HEK293 (cell line): ENCODE data around the gene TCERG1L.

Source experiments
- CTCF ChIA-PET: fragments of 350-600 bp; formaldehyde crosslinking; extraction: SDS; loops from one replicate; lab custom pipeline; 2021; ENCODE audit warnings: antibody characterized with exemption; lab: Yijun Ruan, JAX
- POLR2A ChIA-PET: fragments of 300-600 bp; formaldehyde crosslinking; extraction: SDS; loops from one replicate; lab custom pipeline; 2020; ENCODE audit warnings: antibody characterized with exemption, inconsistent platforms; lab: Yijun Ruan, JAX
- H3K27ac ChIP-seq: fragments of 200-500 bp; sonication (Bioruptor generic); 2 replicates; pipeline ENCODE4 v1.5.1; 2014; ENCODE audit warnings: low read depth, low read length, control low read depth, inconsistent platforms; ENCODE audit errors: extremely low read depth
- H3K36me3 ChIP-seq, 2 experiments: fragments of 200-500 bp in 1 of 2; sonication (Bioruptor generic) in 1 of 2; 1 replicate in 1 of 2; 2 replicates in 1 of 2; pipeline ENCODE4 v1.5.1; 2014 to 2017; ENCODE audit warnings: inconsistent platforms in 2 of 2, low read length in 2 of 2; ENCODE audit not compliant: control insufficient read depth in 2 of 2, insufficient read depth in 1 of 2
- H3K4me1 ChIP-seq: fragments of 200-500 bp; sonication (Bioruptor generic); 2 replicates; pipeline ENCODE4 v1.5.1; 2014; ENCODE audit warnings: mild to moderate bottlenecking, low read length, inconsistent platforms; ENCODE audit not compliant: control insufficient read depth, insufficient read depth
- H3K4me3 ChIP-seq: 2 replicates; pipeline ENCODE4 v1.5.1; 2011; ENCODE audit warnings: low read depth, mild to moderate bottlenecking, control low read depth, low read length, moderate library complexity
- H3K9me3 ChIP-seq: fragments of 200-500 bp; sonication (Bioruptor generic); 2 replicates; pipeline ENCODE4 v1.5.1; 2014; ENCODE audit warnings: low read depth, low read length, inconsistent platforms; ENCODE audit not compliant: control insufficient read depth, insufficient read depth
- GLIS1 ChIP-seq: fragments of 450-650 bp; formaldehyde crosslinking; IDR thresholded peaks from 2 replicates; pipeline ENCODE4 v1.5.1; 2016; ENCODE audit warnings: missing biosample characterization, missing genetic modification characterization
- HOXD13 ChIP-seq: sonication (generic); formaldehyde crosslinking; IDR thresholded peaks from 2 replicates; pipeline ENCODE4 v1.8.0; 2022; ENCODE audit warnings: missing genetic modification reagents, borderline replicate concordance
- KLF1 ChIP-seq: fragments of 450-650 bp; formaldehyde crosslinking; IDR thresholded peaks from 2 replicates; pipeline ENCODE4 v1.5.1; 2016; ENCODE audit warnings: missing biosample characterization, missing genetic modification characterization
- KLF10 ChIP-seq: fragments of 450-650 bp; IDR thresholded peaks from 2 replicates; pipeline ENCODE4 v1.5.1; 2018; ENCODE audit warnings: missing biosample characterization, mild to moderate bottlenecking, missing genetic modification characterization
- KLF8 ChIP-seq: fragments of 450-650 bp; formaldehyde crosslinking; IDR thresholded peaks from 2 replicates; pipeline ENCODE4 v1.5.1; 2016; ENCODE audit warnings: missing biosample characterization, missing genetic modification characterization
- MEIS1 ChIP-seq: sonication (generic); formaldehyde crosslinking; IDR thresholded peaks from 2 replicates; pipeline ENCODE4 v1.8.1; 2022; ENCODE audit warnings: missing genetic modification reagents, mild to moderate bottlenecking, borderline replicate concordance
- PRDM1 ChIP-seq: fragments of 450-650 bp; formaldehyde crosslinking; IDR thresholded peaks from 2 replicates; pipeline ENCODE4; 2016; ENCODE audit warnings: missing biosample characterization, missing genetic modification characterization
- SP7 ChIP-seq: fragments of 450-650 bp; formaldehyde crosslinking; IDR thresholded peaks from 2 replicates; pipeline ENCODE4 v1.5.1; 2016; ENCODE audit warnings: missing biosample characterization, missing genetic modification characterization
- TCF7L2 ChIP-seq: IDR thresholded peaks from 2 replicates; pipeline ENCODE4 v1.6.1; 2011; ENCODE audit warnings: low read depth, mild to moderate bottlenecking, inconsistent platforms, low read length, moderate library complexity, borderline replicate concordance
- ZNF157 ChIP-seq: fragments of 450-650 bp; formaldehyde crosslinking; IDR thresholded peaks from 2 replicates; pipeline ENCODE4 v1.5.1; 2016; ENCODE audit warnings: missing biosample characterization, missing genetic modification characterization
- ZNF248 ChIP-seq: fragments of 450-650 bp; formaldehyde crosslinking; IDR thresholded peaks from 2 replicates; pipeline ENCODE4 v1.5.1; 2017; ENCODE audit warnings: missing biosample characterization, missing genetic modification characterization
- ZNF266 ChIP-seq: fragments of 450-650 bp; formaldehyde crosslinking; IDR thresholded peaks from 2 replicates; pipeline ENCODE4 v1.5.1; 2016; ENCODE audit warnings: missing biosample characterization, missing genetic modification characterization, low read depth
- ZNF274 ChIP-seq, 2 experiments: fragments of 200-500 bp in 1 of 2; fragments of 450-650 bp in 1 of 2; sonication (Bioruptor generic) in 1 of 2; formaldehyde crosslinking in 1 of 2; IDR thresholded peaks; 2 replicates each; pipeline versions ENCODE4 v1.5.1 to v1.6.1; 2014 to 2016; ENCODE audit warnings: borderline replicate concordance in 1 of 2, inconsistent platforms in 1 of 2, low read length in 1 of 2, missing biosample characterization in 1 of 2, missing genetic modification characterization in 1 of 2
- ZNF391 ChIP-seq: fragments of 450-650 bp; formaldehyde crosslinking; IDR thresholded peaks from 2 replicates; pipeline ENCODE4 v1.5.1; 2016; ENCODE audit warnings: low read depth, missing biosample characterization, missing genetic modification characterization, borderline replicate concordance
- ZNF404 ChIP-seq: fragments of 450-650 bp; formaldehyde crosslinking; IDR thresholded peaks from 2 replicates; pipeline ENCODE4 v1.5.1; 2017; ENCODE audit warnings: missing biosample characterization, missing genetic modification characterization
- ZNF521 ChIP-seq: fragments of 450-650 bp; formaldehyde crosslinking; IDR thresholded peaks from 2 replicates; pipeline ENCODE4 v1.5.1; 2017; ENCODE audit warnings: missing biosample characterization, mild to moderate bottlenecking, missing genetic modification characterization
- ZNF585B ChIP-seq: fragments of 450-650 bp; formaldehyde crosslinking; IDR thresholded peaks from 2 replicates; pipeline ENCODE4 v1.5.1; 2016; ENCODE audit warnings: missing biosample characterization, missing genetic modification characterization
- ZNF645 ChIP-seq: fragments of 450-650 bp; formaldehyde crosslinking; IDR thresholded peaks from 2 replicates; pipeline ENCODE4; 2016; ENCODE audit warnings: missing biosample characterization, missing genetic modification characterization
- ZNF791 ChIP-seq: fragments of 450-650 bp; formaldehyde crosslinking; IDR thresholded peaks from 2 replicates; pipeline ENCODE4 v1.5.1; 2016; ENCODE audit warnings: missing biosample characterization, missing genetic modification characterization
- ZNF837 ChIP-seq: fragments of 450-650 bp; formaldehyde crosslinking; IDR thresholded peaks from 2 replicates; pipeline ENCODE4 v1.5.1; 2016; ENCODE audit warnings: missing biosample characterization, missing genetic modification characterization
- ZXDB ChIP-seq: fragments of 450-650 bp; formaldehyde crosslinking; IDR thresholded peaks from 2 replicates; pipeline ENCODE4 v1.5.1; 2016; ENCODE audit warnings: missing biosample characterization, missing genetic modification characterization
- TF ChIP-seq, protein P1 (sequence below): fragments of 450-650 bp; formaldehyde crosslinking; IDR thresholded peaks from 2 replicates; pipeline ENCODE4 v1.5.1; 2017; ENCODE audit warnings: missing biosample characterization, missing genetic modification characterization
- TF ChIP-seq, protein P2 (sequence below): fragments of 450-650 bp; IDR thresholded peaks from 2 replicates; pipeline ENCODE4 v1.5.1; 2018; ENCODE audit warnings: missing biosample characterization, mild to moderate bottlenecking, missing genetic modification characterization
- TF ChIP-seq, protein P3 (sequence below): fragments of 450-650 bp; formaldehyde crosslinking; IDR thresholded peaks from 2 replicates; pipeline ENCODE4 v1.5.1; 2016; ENCODE audit warnings: missing biosample characterization, missing genetic modification characterization

Gene TCERG1L

DNA sequence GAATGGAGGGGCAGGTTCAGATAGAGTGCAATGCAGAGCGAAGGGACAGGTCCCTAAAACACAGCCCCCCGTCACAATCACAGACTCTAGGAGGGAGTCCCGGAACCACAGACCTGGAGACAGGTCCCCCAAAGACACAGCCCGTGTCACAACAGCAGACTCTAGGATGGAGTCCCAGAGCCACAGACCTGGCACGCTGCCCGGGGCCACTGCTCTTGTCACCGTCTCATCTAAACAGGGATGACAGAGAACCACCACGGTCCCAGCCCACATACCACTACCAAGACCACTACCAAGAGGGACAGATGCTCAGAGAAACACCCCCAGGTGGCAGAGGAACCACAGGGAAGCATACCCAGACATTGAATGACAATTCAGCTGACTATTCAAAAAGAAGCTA lies 183.9 kb downstream of the TCERG1L start (continued):
- TF ChIP-seq, protein P1, sequence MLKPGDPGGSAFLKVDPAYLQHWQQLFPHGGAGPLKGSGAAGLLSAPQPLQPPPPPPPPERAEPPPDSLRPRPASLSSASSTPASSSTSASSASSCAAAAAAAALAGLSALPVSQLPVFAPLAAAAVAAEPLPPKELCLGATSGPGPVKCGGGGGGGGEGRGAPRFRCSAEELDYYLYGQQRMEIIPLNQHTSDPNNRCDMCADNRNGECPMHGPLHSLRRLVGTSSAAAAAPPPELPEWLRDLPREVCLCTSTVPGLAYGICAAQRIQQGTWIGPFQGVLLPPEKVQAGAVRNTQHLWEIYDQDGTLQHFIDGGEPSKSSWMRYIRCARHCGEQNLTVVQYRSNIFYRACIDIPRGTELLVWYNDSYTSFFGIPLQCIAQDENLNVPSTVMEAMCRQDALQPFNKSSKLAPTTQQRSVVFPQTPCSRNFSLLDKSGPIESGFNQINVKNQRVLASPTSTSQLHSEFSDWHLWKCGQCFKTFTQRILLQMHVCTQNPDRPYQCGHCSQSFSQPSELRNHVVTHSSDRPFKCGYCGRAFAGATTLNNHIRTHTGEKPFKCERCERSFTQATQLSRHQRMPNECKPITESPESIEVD (tag by site-specific recombination): no peak
- TF ChIP-seq, protein P2, sequence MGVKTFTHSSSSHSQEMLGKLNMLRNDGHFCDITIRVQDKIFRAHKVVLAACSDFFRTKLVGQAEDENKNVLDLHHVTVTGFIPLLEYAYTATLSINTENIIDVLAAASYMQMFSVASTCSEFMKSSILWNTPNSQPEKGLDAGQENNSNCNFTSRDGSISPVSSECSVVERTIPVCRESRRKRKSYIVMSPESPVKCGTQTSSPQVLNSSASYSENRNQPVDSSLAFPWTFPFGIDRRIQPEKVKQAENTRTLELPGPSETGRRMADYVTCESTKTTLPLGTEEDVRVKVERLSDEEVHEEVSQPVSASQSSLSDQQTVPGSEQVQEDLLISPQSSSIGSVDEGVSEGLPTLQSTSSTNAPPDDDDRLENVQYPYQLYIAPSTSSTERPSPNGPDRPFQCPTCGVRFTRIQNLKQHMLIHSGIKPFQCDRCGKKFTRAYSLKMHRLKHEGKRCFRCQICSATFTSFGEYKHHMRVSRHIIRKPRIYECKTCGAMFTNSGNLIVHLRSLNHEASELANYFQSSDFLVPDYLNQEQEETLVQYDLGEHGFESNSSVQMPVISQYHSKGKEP (tag by site-specific recombination): no peak
- TF ChIP-seq ZNF404 (tag by site-specific recombination): no peak
- TF ChIP-seq MEIS1 (CRISPR knock-in tag): no peak
- no peak for TF ChIP-seq SP7 (tag by site-specific recombination)
- no peak for TF ChIP-seq KLF10 (tag by site-specific recombination)
- no peak for TF ChIP-seq HOXD13
- no peak for TF ChIP-seq ZNF157
- TF ChIP-seq ZNF391 (tag by site-specific recombination): no peak
- TF ChIP-seq ZNF791: no peak

GRCh38 chr10:131127138-131127589 lies 184.4 kb downstream of the TCERG1L start:
- TF ChIP-seq KLF1 (tag by site-specific recombination): no peak
- Histone ChIP-seq H3K4me1 (no peaks in the 10 kb centered on the region), H3K9me3 (no peaks in the 10 kb centered on the region), H3K4me3 (no peak overlapping the region), H3K36me3 (no peaks in the 10 kb centered on the region), H3K27ac (no peak overlapping the region)
- ChIA-PET POLR2A (no interaction called here), CTCF (no interaction called here)

GRCh38 chr10:131126321-131127137 lies 185.0 kb downstream of the TCERG1L start:
- ChIA-PET POLR2A (no interaction called here), CTCF (no interaction called here)
- no peaks in the 10 kb centered on the region for H3K9me3 ChIP-seq
- no peak overlapping the region for H3K4me3 ChIP-seq
- H3K36me3 ChIP-seq: no peaks in the 10 kb centered on the region
- TF ChIP-seq ZNF248 (tag by site-specific recombination) (no peak), GLIS1 (tag by site-specific recombination) (peak; percentile 26)
- H3K4me1 ChIP-seq: no peaks in the 10 kb centered on the region
- H3K27ac ChIP-seq: no peak overlapping the region

- no peaks in the 10 kb centered on the region for H3K36me3 ChIP-seq
- H3K27ac ChIP-seq: no peak overlapping the region
- CTCF ChIA-PET: no interaction called here
- H3K4me3 ChIP-seq: no peak overlapping the region
- no peaks in the 10 kb centered on the region for H3K4me1 ChIP-seq
- POLR2A ChIA-PET: no interaction called here
- H3K9me3 ChIP-seq: no peaks in the 10 kb centered on the region
- no peak for TF ChIP-seq ZNF585B (tag by site-specific recombination)
- TF ChIP-seq, protein P3, sequence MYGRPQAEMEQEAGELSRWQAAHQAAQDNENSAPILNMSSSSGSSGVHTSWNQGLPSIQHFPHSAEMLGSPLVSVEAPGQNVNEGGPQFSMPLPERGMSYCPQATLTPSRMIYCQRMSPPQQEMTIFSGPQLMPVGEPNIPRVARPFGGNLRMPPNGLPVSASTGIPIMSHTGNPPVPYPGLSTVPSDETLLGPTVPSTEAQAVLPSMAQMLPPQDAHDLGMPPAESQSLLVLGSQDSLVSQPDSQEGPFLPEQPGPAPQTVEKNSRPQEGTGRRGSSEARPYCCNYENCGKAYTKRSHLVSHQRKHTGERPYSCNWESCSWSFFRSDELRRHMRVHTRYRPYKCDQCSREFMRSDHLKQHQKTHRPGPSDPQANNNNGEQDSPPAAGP (tag by site-specific recombination): no peak
- no peak for TF ChIP-seq ZNF645 (tag by site-specific recombination)
- no peak for TF ChIP-seq ZNF837 (tag by site-specific recombination)
- TF ChIP-seq ZNF274 (IDR thresholded peaks at IDR 0.05; ENCODE audit: low read length): no peak
- TF ChIP-seq ZNF274 (tag by site-specific recombination; IDR thresholded peaks at IDR 0.05; ENCODE audit: borderline replicate concordance): no peak
- TF ChIP-seq TCF7L2: no peak
- TF ChIP-seq ZXDB: no peak
- TF ChIP-seq ZNF266: no peak
- TF ChIP-seq KLF8 (tag by site-specific recombination): no peak
- TF ChIP-seq ZNF521: no peak
- no peak for TF ChIP-seq MEIS1 (CRISPR knock-in tag)
- no peak for TF ChIP-seq PRDM1 (tag by site-specific recombination)
- no peak for TF ChIP-seq KLF1 (tag by site-specific recombination)
These were observed 185.9 kb downstream of the TCERG1L start for GRCh38 chr10:131125511-131126225.
